Measurements from ENCODE around the gene FAM241B.

Gene FAM241B, protein sequence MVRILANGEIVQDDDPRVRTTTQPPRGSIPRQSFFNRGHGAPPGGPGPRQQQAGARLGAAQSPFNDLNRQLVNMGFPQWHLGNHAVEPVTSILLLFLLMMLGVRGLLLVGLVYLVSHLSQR

DNA sequence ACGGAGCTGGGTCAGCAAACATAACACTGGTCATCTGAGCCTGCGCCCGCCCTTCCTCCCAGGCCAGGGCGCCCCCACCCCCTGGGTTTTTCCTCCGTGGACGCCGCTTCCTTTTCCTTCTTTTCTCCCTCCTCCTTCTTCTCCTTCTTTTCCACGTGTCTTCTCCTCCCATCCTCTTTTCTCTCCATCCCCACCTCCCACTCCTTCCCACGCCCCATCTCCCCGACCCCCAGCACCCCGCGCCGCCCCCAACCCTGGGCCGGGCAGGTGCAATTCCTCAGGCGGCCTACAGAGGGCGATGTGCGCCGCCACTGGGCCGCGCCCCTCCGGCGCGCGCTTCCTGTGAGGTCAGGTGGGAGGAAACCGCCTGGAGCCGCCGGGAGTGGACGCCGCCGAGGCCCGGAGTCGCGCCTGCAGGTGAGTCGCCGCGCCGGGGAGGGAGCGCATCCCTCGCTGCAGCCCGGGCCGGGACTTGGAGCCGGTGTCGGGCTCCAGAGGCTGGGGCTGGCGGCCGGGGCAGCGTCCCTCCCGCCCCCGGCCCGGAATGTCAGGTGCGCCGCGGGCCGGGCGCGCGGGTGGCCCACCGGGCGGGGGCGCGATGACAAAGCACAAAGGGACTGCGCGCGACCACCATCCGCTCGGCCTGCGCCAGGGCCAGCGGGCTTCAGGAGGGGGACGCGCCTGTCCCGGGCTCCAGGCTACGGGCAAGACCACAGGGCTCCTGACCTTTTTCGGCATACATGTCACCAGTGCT is at the start of gene FAM241B:
Gene FAM241B (plus strand): TSS at position 351 of the 754 bp plus-strand sequence. CDS start 1,497 bp downstream, outside the sequence.
- DNase-seq, result peak; percentile 50

DNA sequence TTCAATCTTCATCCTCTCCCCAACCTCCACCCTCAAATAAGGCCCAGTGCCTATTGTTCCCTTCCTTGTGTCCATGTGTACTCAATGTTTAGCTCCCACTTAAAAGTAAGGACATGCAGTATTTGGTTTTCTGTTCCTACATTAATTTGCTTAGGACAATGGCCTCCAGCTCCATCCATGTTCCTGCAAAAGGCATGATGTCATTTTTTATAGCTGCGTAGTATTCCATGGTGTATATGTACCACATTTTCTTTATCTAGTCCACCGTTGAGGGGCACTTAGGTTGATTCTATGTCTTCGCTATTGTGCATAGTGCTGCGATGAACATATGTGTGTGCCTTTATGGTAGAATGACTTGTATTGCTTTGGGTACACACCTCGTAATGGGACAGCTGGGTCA is 49.6 kb upstream of the FAM241B start:
- no peak for DNase-seq

DNA sequence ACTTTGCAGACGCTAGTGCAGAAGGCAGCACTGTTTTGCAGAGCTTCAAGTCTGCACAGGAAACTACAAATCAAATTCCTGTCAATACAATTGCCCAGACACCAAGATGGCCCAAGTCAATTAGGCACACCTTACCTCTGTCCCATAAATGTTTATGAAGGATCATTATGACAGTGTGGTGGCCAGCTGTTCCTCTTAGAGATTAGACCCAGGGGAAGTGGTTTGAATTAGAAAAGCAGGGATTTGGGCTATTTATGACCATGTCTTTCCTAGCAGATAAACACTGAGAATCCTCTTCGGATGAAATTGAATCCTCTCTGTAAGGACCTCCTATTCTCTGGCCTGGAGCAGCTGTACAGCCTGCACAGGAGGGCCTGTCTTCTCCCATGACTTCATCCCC is 46.9 kb upstream of the FAM241B start:
- no peak for DNase-seq

DNA sequence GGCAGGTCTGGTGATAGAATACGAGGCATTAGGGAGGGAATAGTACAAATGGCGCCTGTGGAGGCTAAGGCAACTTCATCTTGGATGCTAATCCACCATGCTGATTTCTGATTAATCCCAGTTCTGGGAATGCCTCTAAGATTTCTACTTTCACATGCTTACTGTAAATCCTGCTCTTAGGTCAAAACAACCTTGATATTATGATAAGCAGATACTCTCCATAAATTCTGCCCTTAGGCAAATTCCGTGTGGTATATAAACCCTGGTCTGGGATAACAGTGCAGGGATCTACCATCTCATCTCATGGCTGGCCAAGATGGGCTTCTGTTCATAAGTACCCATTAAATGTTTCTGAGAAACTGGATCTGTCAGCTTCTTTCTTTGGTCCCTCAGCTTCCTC is 45.4 kb upstream of the FAM241B start:
- DNase-seq, result no peak

DNA sequence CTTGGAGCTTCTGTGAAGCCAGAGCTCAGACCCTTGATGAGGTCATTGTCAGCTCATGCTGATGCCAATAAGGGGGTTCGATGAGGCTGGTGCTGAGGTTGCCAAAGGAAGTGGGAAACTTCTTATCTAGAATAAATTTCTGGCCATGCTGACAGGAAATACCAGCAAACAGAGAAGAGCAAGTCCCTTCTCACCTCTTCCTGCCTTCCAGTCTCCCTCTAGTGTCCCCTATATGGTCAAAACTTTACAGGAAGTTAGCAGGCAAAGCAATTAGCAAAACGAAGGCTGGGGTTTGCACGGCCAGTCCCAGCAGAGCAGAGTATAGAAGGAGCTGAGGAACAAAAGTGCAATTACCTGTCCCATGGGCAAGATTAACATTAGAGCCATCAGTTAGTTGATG is 41.7 kb upstream of the FAM241B start:
- no peak for DNase-seq

DNA sequence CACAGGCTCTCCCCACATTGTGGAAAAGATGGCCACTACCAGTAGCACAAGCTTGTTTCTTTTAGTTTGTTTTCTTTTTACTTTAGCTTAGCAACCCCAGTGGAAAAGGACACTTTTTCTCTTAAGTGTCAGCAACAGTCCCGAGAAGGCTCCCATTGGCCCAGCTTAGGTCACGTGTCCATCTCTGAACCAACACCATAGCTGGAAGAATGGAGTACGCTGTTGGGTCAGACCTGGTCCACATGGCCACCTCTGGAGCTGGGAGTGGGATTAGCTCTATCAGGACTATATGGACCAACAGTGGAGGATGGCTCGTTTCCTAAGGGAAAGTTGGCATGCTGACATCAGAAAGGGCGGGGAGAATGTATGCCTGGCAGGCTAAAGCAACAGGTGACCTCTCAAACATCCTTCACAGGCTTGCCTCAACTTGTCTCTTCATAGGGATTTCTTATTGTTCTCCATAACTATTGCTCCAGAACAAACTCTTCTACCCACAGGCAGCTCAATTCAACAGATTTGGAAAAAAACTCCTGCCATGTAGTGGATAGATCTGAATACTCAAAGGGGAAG is 29.2 kb upstream of the FAM241B start:
- DNase-seq, result no peak

DNA sequence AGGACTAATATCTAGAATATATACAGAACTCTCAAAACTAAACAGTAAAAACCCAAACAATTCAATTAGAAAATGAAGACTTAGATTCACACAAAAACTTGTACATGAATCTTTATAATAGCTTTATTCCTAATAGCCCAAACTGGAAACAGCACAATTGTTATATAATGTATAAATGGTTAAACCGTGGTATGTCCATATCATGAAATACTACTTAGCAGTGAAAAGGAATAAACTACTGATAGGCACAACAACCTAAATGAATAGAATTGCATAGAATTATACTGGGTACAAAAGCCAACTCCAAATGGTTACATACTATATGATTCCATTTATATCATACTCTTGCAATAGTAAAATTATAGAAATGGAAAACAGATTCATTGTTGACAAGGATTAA is 21.0 kb upstream of the FAM241B start:
- DNase-seq, result no peak

DNA sequence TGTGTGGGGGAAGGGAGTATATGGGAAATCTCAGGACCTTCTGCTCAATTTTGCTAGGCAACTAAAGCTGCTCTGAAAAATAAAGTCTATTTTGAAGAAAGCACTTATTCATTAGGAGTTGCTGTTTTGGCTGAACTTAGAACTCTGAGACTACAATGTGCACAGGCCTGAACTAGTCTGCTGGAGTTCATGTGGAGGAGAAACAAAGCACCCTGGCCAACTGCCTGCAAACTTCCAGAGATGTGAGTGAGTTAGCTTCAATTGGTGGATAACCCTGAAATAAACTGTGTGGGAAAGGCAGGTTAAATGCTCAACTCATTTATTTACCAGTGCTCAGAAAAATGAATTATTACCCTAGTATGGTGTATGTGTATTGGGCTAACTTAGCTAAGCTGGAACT is 17.3 kb upstream of the FAM241B start:
- no peak for DNase-seq

DNA sequence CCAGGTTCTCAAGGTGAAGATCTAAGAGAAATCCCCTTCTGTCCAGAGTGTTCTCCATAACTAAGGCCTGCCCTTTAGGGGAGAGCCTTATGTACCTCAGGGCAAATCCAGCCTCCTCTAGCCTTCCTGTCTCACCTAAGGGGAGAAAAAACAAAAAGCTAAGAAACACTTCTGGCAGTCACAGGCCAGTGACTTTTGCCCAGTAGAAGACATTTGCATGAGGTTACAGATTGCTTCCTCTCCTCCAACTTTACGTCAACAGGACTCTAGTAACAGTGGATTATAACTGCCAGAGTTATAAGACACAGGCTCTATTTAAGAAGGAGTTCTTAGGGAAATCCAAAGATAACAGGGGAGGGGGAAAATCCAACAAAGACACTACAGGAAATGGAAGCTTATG is 15.9 kb upstream of the FAM241B start:
- no peak for DNase-seq

DNA sequence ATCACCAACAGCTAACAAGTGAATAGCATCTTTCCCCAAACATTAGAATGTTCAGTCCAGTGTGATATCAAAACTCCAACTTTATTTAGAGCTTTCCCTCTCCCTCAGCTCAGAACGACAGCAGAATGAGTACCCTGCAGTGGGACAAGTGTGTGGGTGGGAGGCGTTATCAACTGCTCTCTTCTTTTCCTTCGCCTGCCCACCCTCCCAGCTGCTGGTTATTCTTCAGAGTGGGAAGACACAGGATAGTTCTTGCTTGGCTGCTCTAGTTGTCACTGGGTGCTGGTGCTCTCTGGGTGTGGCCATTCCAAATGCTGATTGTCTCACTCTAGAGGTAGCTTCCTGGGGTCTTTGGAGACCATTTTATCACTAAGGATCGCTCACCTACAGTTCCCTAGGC is 13.7 kb upstream of the FAM241B start:
- DNase-seq, result no peak

DNA sequence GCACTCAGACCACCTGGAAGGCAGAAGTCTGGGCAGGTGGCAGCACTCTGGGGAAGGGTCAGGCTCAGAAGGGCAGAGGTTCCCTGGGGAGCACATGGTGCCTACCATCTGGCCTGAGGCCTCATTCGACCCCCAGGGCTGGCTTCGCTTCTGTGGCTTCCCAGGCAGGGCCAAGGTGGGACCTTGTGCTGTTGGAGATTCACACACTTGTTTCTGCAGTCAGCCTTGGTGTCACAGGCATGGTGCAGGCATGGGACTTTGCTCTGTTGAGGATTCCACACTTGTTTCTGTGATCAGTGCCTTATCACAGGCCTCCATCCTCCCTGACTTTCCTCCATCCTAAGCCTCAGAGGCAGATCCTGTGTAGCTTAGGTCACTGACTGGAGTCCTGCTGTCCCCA is 11.3 kb upstream of the FAM241B start:
- no peak for DNase-seq

DNA sequence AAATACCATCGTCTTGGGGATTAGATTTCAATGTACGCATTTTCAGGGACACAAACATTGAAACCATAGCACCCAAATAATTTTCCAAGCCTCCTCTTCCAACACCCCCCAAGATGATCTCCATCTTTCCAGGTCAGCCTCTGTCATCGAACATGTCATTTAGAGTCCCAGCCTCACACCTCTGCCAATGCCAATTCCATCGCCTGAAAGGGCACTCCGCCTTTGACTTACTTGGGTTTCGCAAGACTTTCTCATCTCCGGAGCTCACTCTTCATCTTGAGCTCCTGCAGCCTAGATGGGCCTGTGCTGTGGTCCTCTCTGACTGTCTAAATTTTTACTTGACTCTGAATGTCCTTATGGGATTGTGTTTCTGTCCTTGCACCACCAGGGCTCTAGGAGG is 10.4 kb upstream of the FAM241B start:
- DNase-seq, result no peak

DNA sequence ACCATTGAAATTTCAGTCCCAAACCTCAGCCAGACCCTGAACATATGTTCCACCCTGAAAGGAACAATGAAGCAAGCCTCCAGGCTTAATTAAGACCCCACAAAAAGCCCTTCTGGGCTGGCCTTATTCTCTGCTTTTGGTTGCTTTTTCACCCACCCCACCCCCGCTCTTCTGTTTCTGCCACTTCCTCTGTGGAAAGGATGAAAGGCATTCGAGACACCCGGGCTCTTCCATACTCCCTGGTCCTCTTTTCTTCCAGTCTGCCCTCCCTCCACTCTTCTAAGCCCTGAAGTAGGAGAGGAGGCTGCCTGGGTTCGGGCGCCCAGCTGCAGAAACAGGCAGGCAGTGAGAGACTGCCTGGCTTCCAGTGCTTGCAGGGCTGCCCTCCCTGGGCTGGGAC is 9.4 kb upstream of the FAM241B start:
- DNase-seq, result no peak

DNA sequence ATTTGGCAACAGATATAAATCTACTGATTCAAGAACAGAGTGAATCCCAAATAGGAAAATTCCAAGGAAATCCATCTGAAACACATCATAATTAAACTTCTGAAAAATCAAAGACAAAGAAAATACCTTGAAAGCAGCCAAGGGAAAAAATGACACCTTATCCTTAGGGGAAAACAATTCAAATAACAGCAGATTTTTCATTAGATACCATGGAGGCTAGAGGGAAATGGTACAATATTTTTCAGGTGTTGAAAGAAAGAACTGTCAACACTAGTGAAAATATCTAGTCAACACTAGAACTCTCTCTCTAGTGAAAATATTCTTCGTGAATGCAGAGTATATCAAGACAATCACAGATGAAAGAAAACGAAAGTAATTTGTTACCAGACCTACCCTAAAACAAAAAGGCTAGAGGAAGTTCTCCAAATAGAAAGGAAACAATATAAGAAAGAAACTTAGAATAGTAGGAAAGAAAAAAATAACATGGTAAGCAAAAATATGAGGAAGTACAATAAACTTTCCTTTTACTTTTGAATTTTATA is 5.7 kb upstream of the FAM241B start:
- DNase-seq, result peak; percentile 7

DNA sequence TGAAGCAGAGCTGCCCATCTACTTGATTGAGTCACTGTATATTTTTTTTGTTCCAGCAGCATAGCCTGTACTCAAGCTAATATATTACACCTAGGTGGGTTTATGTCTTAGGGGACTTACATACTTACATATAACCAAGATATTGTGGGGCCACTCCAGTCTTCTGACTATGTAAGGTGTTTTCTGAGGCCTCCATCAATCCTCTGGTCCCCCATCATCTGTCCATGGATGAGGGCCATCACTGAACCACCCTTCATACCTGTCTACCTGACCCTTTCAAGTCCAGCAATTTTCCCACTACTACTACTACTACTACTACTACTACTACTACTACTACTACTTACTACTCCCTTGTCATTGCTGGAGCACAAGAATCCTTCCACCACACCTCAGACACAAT is 3.2 kb upstream of the FAM241B start:
- DNase-seq, result no peak

DNA sequence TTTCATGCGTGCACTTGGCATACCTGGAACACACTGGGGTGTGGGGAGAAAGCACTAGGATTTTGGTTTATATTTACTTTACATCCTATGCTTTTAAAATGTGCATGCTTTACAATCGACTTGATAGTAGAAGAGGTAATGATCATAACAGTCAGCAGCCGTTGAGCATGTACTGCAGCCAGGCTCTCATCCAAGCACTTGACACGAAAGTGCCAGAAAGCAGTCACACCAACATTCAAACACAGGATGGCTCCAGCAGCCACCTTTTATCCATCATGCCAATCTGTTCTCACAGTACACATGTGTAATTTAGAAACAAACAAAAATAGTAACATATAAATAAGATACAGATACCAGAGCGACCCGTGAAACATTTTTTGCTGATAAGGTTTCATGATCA is 1.2 kb upstream of the FAM241B start:
- DNase-seq, result no peak

DNA sequence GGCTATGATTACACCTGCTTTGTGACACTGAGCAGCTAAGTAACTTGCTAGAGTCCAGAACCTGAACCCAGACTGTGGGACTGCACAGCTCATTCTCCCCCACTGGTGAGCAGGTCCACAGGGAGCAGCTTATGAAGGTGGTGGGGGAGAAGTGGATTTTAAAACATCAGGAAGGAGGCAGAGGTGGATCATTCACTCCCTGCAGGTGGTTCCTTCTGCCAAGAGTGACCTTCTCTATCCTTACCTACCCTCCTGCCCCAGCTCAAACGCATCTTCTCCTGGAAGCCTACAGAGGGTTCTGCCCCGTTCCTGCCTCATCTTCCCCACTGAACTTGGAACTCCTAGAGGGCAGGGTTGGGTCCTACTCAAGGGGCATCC is 539 bp upstream of the FAM241B start:
- DNase-seq, result no peak

DNA sequence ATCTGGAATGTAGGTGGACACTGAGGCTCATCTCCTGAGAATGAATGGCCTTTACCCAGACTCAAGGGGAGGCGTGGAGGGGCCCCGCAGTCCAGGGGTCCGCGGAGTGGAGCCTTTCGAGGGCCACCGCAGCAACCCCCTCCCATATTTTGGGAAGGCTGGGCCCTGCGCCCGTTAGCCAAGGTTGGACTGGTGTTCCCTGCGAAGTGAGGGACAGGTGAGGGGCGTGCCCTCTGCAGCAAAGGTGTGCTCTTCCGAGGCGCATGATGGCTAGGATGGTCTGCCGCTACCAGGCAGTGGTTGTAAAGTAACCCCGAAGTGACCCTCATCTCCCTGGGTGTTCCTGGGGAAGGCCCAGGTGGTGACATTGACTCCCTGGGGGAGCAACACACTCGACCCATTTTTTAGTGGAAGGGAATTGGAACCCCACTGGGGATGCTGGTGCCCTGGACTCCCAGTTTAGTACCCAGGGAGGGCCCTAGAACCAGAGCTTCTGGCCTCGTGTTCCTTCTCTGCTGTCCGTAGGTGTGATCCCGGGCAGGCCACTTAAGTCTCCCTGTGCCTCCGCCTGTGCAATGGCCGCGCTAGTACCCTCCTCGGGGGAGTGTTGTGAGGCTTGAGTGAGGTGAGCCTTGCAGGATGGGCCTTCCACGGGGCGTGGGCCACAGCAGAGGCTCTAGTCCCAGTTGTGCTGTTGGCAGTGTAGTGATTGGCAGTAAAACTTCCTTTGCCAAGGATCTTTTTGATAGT is 779 bp downstream of the FAM241B start:
- no peak for DNase-seq

DNA sequence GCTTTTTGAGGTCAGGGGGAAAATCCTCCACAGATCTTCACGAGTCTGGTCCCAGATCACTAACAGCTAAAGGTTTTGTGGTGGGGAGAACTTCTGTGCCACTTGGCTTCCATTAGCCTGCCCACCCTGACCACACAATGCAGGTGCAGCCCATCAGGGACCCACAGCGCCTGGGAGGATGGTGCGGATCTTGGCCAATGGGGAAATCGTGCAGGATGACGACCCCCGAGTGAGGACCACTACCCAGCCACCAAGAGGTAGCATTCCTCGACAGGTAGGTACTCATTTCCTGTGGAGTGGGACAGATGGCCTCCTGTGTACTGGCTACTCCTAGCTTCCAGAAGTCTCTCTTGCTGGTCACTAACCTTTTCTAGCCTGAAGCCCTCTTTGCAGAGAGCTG is 1.5 kb downstream of the FAM241B start:
- no peak for DNase-seq

DNA sequence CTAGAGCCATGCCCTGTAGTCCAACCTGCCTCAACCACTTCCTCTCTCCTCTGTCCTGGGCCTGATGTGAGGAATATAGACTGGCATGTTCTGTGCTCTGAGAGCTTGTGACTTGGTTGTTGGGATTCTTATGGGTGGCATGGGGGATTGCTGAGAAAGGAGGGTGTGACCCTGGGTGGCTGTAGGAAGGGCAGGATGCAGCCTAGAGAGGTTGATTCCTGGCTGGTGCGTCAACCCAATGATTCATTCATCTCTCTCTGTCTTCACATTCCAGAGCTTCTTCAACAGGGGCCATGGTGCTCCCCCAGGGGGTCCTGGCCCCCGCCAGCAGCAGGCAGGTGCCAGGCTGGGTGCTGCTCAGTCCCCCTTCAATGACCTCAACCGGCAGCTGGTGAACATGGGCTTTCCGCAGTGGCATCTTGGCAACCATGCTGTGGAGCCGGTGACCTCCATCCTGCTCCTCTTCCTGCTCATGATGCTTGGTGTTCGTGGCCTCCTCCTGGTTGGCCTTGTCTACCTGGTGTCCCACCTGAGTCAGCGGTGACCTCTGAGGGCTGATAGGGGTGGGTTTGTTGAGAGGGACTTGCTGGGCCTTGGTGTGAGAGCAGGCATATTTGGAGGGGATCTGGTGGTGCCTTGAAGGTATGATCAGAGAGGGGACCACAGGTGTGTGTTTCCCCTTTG is 2.6 kb downstream of the FAM241B start:
- no peak for DNase-seq

DNA sequence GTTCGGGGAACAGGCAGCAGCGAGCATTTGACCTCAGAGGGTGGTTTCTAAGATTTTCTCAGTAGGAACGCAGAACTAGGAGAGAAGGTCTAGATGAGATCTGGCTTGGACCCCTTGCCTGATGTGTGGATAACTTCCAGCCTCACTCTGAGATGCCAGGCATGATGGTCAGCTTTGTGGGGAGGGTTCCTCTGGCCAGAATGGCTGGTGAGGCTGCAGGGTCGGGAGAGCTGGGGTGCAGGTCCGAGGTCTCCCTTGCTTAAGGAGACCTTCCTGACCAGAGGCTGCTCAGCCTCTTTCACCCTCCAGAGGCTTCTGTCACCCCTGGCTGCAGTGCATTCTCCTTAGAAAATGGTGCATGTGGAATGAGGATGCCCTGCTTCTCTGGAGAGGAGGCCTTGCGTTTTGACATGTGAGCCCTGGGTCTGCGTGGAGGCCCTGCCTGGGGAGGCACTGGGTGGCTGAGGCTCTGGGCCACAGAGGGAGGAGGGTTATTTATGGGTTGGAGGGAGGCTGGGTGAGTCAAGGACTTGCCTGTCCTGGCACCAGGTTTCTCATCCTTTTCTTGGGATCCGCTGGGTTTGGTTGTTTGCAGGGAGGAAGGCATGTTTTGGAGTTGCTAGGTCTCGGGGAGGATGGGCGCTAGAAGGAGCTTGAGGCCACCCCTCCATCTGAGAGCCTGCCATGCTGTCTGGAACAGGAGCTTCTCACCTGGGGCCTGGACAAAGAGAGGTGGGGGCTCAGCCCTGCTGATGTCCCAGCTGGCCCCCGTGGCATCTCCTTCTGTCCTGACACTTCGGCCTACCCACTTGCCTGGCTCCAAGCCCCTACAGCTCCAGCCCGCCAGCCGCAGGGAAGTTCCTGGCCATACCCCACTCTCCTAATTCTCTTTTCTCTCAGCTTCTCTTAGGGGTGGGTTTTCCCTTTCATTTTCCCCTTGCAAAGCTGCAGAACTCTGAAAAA is 3.9 kb downstream of the FAM241B start:
- DNase-seq, result no peak
